NCI-H2196 treated with DMSO at 0.1 percent for 48 hours (cell line): ENCODE data around the gene ATP5F1D.

Experiments
- DNase-seq: peaks from one replicate; lab custom pipeline; 2025; ENCODE audit not compliant: unreplicated experiment; lab: John Stamatoyannopoulos, UW

Gene ATP5F1D

DNA sequence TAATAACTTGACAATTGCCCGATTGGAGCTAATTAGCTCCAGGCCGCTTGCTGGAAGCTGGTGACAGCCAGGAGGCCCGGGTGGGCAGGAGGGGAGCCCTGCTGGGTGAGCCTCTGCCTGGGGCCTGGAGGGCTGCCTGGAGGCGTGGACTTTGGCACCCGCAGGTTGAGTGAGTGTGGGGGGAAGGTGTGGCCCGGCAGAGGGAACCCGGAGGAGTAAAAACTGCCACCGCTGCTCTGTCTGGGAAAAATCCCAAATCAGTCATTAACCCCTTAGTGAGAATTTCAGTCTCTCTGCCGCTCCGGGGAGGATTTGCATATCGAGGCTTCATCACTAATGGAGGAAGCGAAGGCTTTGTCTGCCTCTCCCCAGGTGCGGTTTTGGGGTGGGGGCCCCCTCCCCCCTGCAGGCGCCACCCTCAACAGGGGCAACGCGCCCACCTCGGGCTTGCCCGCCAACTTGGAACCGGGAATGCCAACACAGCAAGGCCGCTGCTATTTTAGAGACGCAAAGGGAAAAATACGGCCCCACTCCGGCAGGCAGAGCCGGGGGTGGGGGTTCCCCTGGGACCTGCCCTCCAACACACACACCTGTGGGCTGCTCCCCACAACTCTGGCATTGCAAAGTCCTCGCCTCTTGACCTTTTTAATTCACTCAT lies 50.3 kb downstream of the ATP5F1D start:
- no peak for DNase-seq

- DNase-seq, result no peak
Measured at GRCh38 chr19:1292419-1293151, 51.0 kb downstream of the ATP5F1D start.

DNA sequence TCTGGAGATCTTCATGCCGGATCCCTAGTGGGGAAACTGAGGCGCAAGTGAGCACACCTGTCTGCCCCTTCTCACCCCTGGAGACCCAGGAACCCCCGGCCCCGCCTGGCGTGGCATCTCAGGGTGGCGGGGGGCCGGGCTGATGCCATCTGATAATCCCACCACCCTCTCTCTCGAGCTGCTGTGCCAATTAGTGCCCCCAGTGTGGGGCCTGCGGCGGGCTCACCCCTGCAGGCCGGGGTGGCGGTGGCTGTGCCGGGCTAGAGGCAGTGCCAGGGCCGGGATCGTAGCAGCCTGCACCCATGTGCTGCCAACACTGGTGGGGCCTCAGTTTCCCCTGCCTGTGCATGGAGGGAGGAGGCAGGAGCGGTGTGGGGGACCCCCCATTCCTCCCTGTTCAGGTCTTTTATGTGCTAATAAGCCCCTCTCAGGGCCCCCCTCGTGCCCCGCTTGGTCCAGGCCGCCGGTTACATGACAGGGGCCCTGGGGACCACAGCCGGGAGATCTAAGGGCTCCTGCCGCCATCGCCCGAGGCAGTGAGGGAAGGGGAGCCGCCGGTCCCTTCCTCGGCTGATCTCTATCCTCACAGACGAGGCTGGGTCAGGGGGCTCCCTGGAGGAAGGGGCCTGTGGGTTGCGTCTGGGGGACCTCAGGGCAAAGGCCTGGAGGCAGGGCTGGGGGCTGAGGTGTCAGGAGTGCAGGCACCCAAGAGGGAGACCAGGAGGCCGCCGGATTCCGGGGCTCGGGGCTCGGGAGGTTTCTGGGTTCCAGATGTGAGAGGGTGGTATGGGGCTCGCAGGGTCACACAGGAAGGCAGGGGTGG lies 52.4 kb downstream of the ATP5F1D start:
- DNase-seq, result no peak
